Liver (tissue), 9 donors: ENCODE results near the gene KCNJ12. TPM values are rescaled to one million over a fixed set of nuclear protein-coding genes. Genes with fewer than 3 reads are reported as not detected.

Experiments
- DNase-seq: peaks from one replicate; pipeline ENCODE4 v3.0.0-alpha.2; 2017; ENCODE audit warnings: low spot score
- H3K27ac ChIP-seq, 2 donors: one replicate each; pipeline ENCODE4 v1.7.0; 2013; ENCODE audit warnings: inconsistent platforms in 2 of 2, low read length in 2 of 2, control low read depth in 1 of 2, low read depth in 1 of 2, mild to moderate bottlenecking in 1 of 2
- H3K27me3 ChIP-seq, 4 donors: one replicate each; pipeline versions ENCODE4 v1.6.1 to v1.7.0; 2013; ENCODE audit warnings: low read length in 3 of 4, inconsistent platforms in 1 of 4, mild to moderate bottlenecking in 1 of 4, moderate library complexity in 1 of 4; ENCODE audit not compliant: control insufficient read depth in 4 of 4, insufficient read depth in 4 of 4
- H3K36me3 ChIP-seq, 4 donors: one replicate each; pipeline versions ENCODE4 v1.6.1 to v1.7.0; 2013; ENCODE audit warnings: low read length in 3 of 4, mild to moderate bottlenecking in 3 of 4, low read depth in 1 of 4, moderate library complexity in 1 of 4; ENCODE audit not compliant: control insufficient read depth in 4 of 4, insufficient read depth in 3 of 4
- H3K4me1 ChIP-seq, 4 donors: one replicate each; pipeline versions ENCODE4 v1.6.1 to v1.7.0; 2013; ENCODE audit warnings: low read length in 3 of 4, mild to moderate bottlenecking in 3 of 4, moderate library complexity in 1 of 4; ENCODE audit not compliant: control insufficient read depth in 4 of 4, insufficient read depth in 4 of 4
- H3K4me3 ChIP-seq, 3 donors: one replicate each; pipeline versions ENCODE4 v1.6.1 to v1.7.0; 2013; ENCODE audit warnings: low read length in 3 of 3, control low read depth in 1 of 3, low read depth in 1 of 3, mild to moderate bottlenecking in 1 of 3
- H3K9ac ChIP-seq, 2 donors: one replicate each; pipeline ENCODE4 v1.7.0; 2013; ENCODE audit warnings: low read length in 2 of 2, mild to moderate bottlenecking in 2 of 2, moderate library complexity in 2 of 2, control low read depth in 1 of 2, low read depth in 1 of 2
- H3K9me3 ChIP-seq, 4 donors: one replicate each; pipeline versions ENCODE4 v1.6.1 to v1.7.0; 2013; ENCODE audit warnings: low read length in 3 of 4; ENCODE audit not compliant: control insufficient read depth in 4 of 4
- FOXA1 ChIP-seq: IDR thresholded peaks from 2 replicates; pipeline ENCODE4 v1.6.1; 2016; ENCODE audit warnings: antibody characterized with exemption
- FOXA2 ChIP-seq: IDR thresholded peaks from 2 replicates; pipeline ENCODE4 v1.6.1; 2016; ENCODE audit warnings: antibody characterized with exemption
- NR2F2 ChIP-seq: IDR thresholded peaks from 2 replicates; pipeline ENCODE4 v1.6.1; 2016; ENCODE audit warnings: antibody characterized with exemption
- RXRA ChIP-seq, 2 donors: IDR thresholded peaks; 2 replicates each; pipeline ENCODE4 v1.6.1; 2017 to 2018; ENCODE audit warnings: antibody characterized with exemption in 2 of 2, mild to moderate bottlenecking in 1 of 2
- SP1 ChIP-seq: IDR thresholded peaks from 2 replicates; pipeline ENCODE4 v1.6.1; 2018; ENCODE audit warnings: antibody characterized with exemption, mild to moderate bottlenecking
- TAF1 ChIP-seq: conservative IDR thresholded peaks from 2 replicates; pipeline ENCODE4 v1.6.1; 2016; ENCODE audit warnings: antibody characterized with exemption, mild to moderate bottlenecking
- YY1 ChIP-seq: IDR thresholded peaks from 2 replicates; pipeline ENCODE4 v1.6.1; 2016; ENCODE audit warnings: antibody characterized with exemption, mild to moderate bottlenecking
- WGBS: extraction: QIAGEN DNeasy Blood & Tissue Kit; methylation state at CpG from one replicate; pipeline ENCODE4 v1.1.7; 2013; 5-methylcytosine and 5-hydroxymethylcytosine counted together
- polyA plus RNA-seq, 2 donors: library from polyadenylated mRNA; stranded (reverse) in 1 of 2; unstranded in 1 of 2; fragments of 200-250 nt in 1 of 2; fragments of >200 nt in 1 of 2; fragmentation: Nextera tagmentation in 1 of 2; extraction: Ambion mirVana in 1 of 2; gene quantifications; one replicate each; pipeline versions ENCODE4 v1.2.1 to v1.2.3, GENCODE V29; 2013 to 2015
- total RNA-seq, 2 donors: library from RNA; depleted of rRNA; stranded (reverse); fragments of >200 nt; gene quantifications; one replicate each; pipeline ENCODE4 v1.2.3, GENCODE V29; 2014
- TF ChIP-seq, protein P1 (sequence below): IDR thresholded peaks from 2 replicates; pipeline ENCODE4 v1.6.1; 2016; ENCODE audit warnings: antibody characterized with exemption
- TF ChIP-seq, protein P2 (sequence below): IDR thresholded peaks from 2 replicates; pipeline ENCODE4 v1.6.1; 2016; ENCODE audit warnings: antibody characterized with exemption
- donor health status: healthy.
- donor health status: healthy.
- donor health status: healthy.
- donor health status: healthy.
- donor health status: healthy.

Gene KCNJ12
- total and polyA plus RNA-seq, 4 donors: 0.25 to 0.67 (median 0.38) TPM

DNA sequence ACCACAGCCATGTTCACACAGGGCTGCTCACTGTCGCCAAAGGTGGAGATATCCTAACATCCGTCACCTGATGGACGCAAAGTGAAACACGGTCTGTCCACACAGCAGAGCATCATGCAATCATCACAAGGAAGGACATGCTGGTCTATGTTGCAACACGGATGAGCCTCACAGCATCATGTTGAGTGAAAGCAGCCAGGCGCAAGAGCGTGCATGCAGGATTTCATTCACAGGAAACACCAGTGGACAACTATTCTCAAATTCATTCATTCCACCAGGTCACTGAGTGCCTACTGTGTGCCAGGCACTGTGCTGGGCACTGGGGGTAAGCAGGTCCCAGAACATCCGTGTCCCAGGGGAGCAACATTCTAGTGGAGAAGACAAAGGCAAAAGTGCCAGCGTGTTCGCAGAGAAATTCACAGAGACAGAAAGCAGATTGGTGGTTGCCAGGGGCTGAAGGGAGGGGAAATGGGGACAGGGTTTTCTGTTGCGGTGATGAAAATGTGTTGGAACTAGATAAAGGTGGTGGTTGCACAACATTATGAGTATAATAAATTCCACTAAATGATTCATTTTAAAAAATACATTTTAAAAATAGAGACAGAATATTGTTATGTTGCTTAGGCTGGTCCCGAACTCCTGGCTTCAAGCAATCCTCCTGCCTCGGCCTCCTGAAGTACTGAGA, 22.7 kb upstream of the KCNJ12 start:
- Histone ChIP-seq H3K36me3 (no peaks in the 10 kb centered on the region), H3K9me3 (no peaks in the 10 kb centered on the region), H3K9ac (no peak overlapping the region), H3K4me3 (no peak overlapping the region), H3K27me3 (no peaks in the 10 kb centered on the region), H3K27ac (no peak overlapping the region), H3K4me1 (no peaks in the 10 kb centered on the region)
- DNase-seq: no peak
- TF ChIP-seq, protein P1, sequence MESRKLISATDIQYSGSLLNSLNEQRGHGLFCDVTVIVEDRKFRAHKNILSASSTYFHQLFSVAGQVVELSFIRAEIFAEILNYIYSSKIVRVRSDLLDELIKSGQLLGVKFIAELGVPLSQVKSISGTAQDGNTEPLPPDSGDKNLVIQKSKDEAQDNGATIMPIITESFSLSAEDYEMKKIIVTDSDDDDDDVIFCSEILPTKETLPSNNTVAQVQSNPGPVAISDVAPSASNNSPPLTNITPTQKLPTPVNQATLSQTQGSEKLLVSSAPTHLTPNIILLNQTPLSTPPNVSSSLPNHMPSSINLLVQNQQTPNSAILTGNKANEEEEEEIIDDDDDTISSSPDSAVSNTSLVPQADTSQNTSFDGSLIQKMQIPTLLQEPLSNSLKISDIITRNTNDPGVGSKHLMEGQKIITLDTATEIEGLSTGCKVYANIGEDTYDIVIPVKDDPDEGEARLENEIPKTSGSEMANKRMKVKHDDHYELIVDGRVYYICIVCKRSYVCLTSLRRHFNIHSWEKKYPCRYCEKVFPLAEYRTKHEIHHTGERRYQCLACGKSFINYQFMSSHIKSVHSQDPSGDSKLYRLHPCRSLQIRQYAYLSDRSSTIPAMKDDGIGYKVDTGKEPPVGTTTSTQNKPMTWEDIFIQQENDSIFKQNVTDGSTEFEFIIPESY: no peak
- TF ChIP-seq YY1: no peak
- TF ChIP-seq RXRA (IDR thresholded peaks at IDR 0.05): no peak
- no peak for TF ChIP-seq SP1
- WGBS: 84% methylated on average over 13 of the region's 13 CpGs

DNA sequence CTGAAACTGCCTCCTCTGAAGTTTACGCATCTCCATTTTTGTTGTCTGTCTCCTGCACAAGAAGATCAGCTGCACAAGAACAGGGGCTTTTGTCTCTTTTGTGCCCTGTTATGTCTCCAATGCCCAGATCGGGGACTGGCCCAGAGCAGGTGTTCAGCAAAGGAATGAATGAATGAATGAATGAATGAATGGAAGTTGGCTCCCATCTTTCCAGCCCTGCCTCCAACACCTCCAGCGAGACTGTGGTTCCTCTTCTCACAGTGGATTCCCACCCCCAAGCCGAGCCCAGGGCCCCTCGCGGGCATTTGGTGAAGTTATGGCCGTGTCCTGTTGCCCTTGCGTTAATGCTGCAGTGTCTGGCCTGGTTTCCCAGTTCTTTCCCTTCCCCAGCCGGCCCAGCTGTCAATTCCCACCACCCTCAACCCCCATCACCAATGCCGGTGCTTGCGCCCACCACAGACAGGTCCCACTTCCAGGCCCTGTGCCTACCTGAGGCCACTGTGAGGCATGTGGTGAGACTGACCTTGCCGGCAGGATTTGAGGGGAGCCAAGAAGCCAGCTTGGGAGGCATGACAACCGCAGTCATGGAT, 21.3 kb upstream of the KCNJ12 start:
- H3K4me3 ChIP-seq: no peak overlapping the region
- WGBS: 93% methylated on average over 13 of the region's 13 CpGs
- no peak for DNase-seq
- H3K27ac ChIP-seq: no peak overlapping the region
- H3K27me3 ChIP-seq: no peaks in the 10 kb centered on the region
- no peak overlapping the region for H3K9ac ChIP-seq
- no peaks in the 10 kb centered on the region for H3K9me3 ChIP-seq
- no peak for TF ChIP-seq FOXA2
- TF ChIP-seq, protein P2, sequence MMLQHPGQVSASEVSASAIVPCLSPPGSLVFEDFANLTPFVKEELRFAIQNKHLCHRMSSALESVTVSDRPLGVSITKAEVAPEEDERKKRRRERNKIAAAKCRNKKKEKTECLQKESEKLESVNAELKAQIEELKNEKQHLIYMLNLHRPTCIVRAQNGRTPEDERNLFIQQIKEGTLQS: no peak
- TF ChIP-seq, protein P1: no peak
- TF ChIP-seq NR2F2: no peak
- TF ChIP-seq TAF1: no peak
- TF ChIP-seq YY1: no peak
- no peak for TF ChIP-seq FOXA1
- no peak for TF ChIP-seq RXRA (IDR thresholded peaks at IDR 0.05)
- no peaks in the 10 kb centered on the region for H3K36me3 ChIP-seq
- H3K4me1 ChIP-seq: no peaks in the 10 kb centered on the region

DNA sequence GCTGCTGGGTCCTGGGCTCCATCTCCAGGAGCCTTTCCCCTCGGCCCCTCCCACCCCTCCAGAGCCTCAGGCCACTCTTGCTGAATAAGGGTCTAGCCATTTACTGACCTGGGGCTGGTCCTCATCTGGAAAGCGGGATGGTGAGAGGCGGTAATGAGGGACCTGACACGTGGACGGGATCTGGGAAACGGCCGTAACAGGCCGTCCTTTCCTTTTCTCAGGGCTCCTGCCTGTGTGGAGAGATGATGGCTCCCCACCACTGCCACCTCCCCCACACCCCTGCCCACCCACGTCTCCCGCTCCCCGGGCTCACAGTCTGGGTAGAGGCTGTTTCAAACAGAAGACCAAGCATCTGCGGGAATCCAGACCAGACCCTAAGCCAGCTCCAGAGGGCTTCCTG, 20.6 kb upstream of the KCNJ12 start:
- H3K4me1 ChIP-seq: no peaks in the 10 kb centered on the region
- no peak overlapping the region for H3K27ac ChIP-seq
- H3K4me3 ChIP-seq: no peak overlapping the region
- WGBS: 87% methylated on average over 12 of the region's 12 CpGs
- no peak for DNase-seq
- H3K9ac ChIP-seq: no peak overlapping the region
- H3K9me3 ChIP-seq: no peaks in the 10 kb centered on the region
- H3K27me3 ChIP-seq: no peaks in the 10 kb centered on the region
- H3K36me3 ChIP-seq: no peaks in the 10 kb centered on the region
- no peak for TF ChIP-seq TAF1
